ENCODE data around the gene CAMK1.
A peak's percentile ranks its signal among the peaks of the same experiment; 100 is the strongest.

Gene CAMK1

GRCh38 chr3:9791790-9792404 is 22.1 kb upstream of the CAMK1 start:
- H3K4me3 ChIP-seq (ENCODE audit: low read length) = peak overlapping the region; percentile 99
- no peaks in the 10 kb centered on the region for H3K27me3 ChIP-seq (ENCODE audit: control insufficient read depth, insufficient read depth, low read length)
- peaks cover 43% of the 10 kb centered on the region for H3K36me3 ChIP-seq (ENCODE audit: insufficient read depth, low read length)
- H3K4me1 ChIP-seq (ENCODE audit: control insufficient read depth, insufficient read depth, low read length) = peaks cover 15% of the 10 kb centered on the region
- peak overlapping the region; percentile 97 for H3K4me2 ChIP-seq (ENCODE audit: low read length)
- H3K9ac ChIP-seq (ENCODE audit: low read depth, low read length) = peak overlapping the region; percentile 98
- H3K9me3 ChIP-seq (replicated peaks; ENCODE audit: low read length) = no peaks in the 10 kb centered on the region

DNA sequence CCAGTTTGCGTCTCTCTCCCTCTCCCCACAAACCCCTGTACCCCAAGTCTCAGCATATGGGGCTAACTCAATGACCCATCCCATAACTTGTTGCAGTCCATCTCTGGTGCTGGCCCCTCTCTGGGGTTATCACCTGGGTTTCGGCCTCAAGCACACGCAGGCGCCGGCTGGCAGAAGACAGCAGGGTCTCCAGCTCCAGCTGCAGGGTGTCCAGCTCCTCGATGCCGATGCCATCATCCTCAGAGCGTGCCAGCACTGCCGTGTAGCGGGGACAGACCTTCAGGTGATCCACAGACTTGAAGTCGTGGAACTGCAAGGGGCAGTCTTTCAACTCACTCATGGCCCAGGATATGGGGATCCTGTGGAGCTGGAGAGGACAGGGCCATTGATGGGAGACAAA is 21.4 kb upstream of the CAMK1 start:
- Histone ChIP-seq H3K9me3 (replicated peaks; ENCODE audit: low read length) (no peaks in the 10 kb centered on the region), H3K4me1 (ENCODE audit: control insufficient read depth, insufficient read depth, low read length) (peaks cover 15% of the 10 kb centered on the region), H3K36me3 (ENCODE audit: insufficient read depth, low read length) (peaks cover 49% of the 10 kb centered on the region), H3K4me2 (ENCODE audit: low read length) (peak overlapping the region; percentile 97), H3K27me3 (ENCODE audit: control insufficient read depth, insufficient read depth, low read length) (no peaks in the 10 kb centered on the region), H3K4me3 (ENCODE audit: low read length) (peak overlapping the region; percentile 99), H3K9ac (ENCODE audit: low read depth, low read length) (peak overlapping the region; percentile 98)

DNA sequence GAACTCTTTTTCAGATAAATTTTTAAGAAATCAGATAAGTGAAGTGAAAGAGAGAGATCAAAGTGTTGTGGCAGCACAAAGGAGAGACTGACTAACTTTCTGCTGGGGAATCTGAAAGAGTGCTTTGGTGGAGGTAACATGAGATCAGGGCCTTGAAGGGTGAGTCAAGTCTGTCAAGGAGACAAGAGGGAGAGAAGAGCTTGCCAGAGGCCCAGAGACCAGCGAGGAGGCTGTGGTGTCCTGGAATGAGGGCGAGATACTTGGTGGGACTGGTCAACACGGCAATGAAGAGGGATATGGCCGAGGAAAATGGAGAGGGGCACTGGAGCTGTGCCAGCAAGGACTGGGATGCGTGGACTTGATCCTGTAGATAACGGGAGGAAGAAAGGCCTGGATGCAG is 18.0 kb upstream of the CAMK1 start:
- Histone ChIP-seq H3K36me3 (ENCODE audit: insufficient read depth, low read length) (peaks cover 49% of the 10 kb centered on the region), H3K27me3 (ENCODE audit: control insufficient read depth, insufficient read depth, low read length) (no peaks in the 10 kb centered on the region), H3K4me1 (ENCODE audit: control insufficient read depth, insufficient read depth, low read length) (peaks cover 15% of the 10 kb centered on the region), H3K9me3 (replicated peaks; ENCODE audit: low read length) (no peaks in the 10 kb centered on the region), H3K4me2 (ENCODE audit: low read length) (no peak overlapping the region), H3K4me3 (ENCODE audit: low read length) (no peak overlapping the region), H3K9ac (ENCODE audit: low read depth, low read length) (no peak overlapping the region)

DNA sequence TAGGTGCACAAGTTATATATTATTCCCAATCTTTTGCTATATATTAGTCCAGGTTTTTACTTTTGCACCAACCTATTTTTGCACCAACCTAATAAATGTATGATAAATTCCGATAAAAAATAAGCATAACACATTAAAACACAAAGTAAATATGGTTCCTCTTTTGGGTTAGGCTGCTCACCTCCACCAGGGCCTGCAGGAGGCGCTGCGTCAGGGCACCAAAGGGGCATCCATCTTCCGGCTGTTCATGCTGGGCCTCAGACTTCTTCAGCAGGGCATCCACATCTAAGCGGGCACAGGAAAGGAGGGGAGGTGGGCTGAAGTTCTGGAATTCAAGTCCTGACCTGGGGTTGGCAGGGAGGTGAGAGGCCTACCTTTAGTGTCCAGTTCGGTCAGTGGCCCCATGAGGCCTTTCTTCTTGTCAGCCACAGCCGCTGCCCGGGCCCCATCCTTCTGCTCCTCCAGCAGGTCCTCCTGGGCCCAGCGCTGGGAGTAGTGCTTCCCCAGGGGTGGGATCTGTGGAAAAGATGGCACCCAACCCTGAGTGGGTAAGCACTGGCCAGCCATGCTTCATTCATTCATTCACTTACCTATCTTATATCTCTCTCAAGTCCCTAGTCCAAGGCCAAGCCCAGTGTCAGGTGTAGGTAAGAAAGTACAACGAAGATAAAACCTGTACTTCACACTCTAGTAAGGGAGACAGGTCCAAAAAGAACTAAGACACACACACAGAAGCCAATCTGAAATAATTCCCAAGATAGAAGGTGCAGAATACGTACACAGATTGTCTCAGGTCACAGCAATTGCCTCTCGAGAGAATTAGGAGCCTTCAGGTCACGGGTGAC is 17.3 kb upstream of the CAMK1 start:
- peaks cover 14% of the 10 kb centered on the region for H3K4me1 ChIP-seq (ENCODE audit: control insufficient read depth, insufficient read depth, low read length)
- H3K9ac ChIP-seq (ENCODE audit: low read depth, low read length) = no peak overlapping the region
- H3K9me3 ChIP-seq (replicated peaks; ENCODE audit: low read length) = no peaks in the 10 kb centered on the region
- no peak overlapping the region for H3K4me2 ChIP-seq (ENCODE audit: low read length)
- peaks cover 49% of the 10 kb centered on the region for H3K36me3 ChIP-seq (ENCODE audit: insufficient read depth, low read length)
- H3K27me3 ChIP-seq (ENCODE audit: control insufficient read depth, insufficient read depth, low read length) = no peaks in the 10 kb centered on the region
- no peak overlapping the region for H3K4me3 ChIP-seq (ENCODE audit: low read length)

- Histone ChIP-seq H3K36me3 (ENCODE audit: insufficient read depth, low read length) (peaks cover 49% of the 10 kb centered on the region), H3K4me1 (ENCODE audit: control insufficient read depth, insufficient read depth, low read length) (peaks cover 6% of the 10 kb centered on the region), H3K9me3 (replicated peaks; ENCODE audit: low read length) (no peaks in the 10 kb centered on the region), H3K4me2 (ENCODE audit: low read length) (no peak overlapping the region), H3K4me3 (ENCODE audit: low read length) (no peak overlapping the region), H3K27me3 (ENCODE audit: control insufficient read depth, insufficient read depth, low read length) (no peaks in the 10 kb centered on the region), H3K9ac (ENCODE audit: low read depth, low read length) (no peak overlapping the region)
Measured at GRCh38 chr3:9786209-9786739, 16.5 kb upstream of the CAMK1 start.

DNA sequence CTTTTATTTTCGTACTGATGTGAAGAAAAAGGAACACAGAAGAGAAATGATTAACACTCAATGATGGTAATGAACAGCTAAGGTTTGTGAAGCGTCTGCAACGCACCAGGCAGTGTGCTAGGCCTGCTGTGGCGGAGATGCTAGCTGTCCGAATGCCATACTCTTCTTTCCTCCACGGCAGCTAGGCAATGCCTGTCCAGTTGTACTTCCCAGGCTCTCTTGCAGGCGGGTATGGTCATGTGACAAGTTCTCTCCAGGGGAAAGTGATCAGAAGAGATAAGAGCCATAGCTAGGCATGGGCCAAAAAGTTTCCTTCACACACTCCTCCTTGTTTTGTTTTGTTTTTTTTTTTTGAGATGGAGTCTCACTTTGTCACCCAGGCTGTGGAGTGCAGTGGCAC is 15.9 kb upstream of the CAMK1 start:
- Histone ChIP-seq H3K4me3 (ENCODE audit: low read length) (no peak overlapping the region), H3K4me2 (ENCODE audit: low read length) (no peak overlapping the region), H3K4me1 (ENCODE audit: control insufficient read depth, insufficient read depth, low read length) (no peaks in the 10 kb centered on the region), H3K36me3 (ENCODE audit: insufficient read depth, low read length) (peaks cover 53% of the 10 kb centered on the region), H3K9me3 (replicated peaks; ENCODE audit: low read length) (no peaks in the 10 kb centered on the region), H3K27me3 (ENCODE audit: control insufficient read depth, insufficient read depth, low read length) (no peaks in the 10 kb centered on the region), H3K9ac (ENCODE audit: low read depth, low read length) (no peak overlapping the region)

DNA sequence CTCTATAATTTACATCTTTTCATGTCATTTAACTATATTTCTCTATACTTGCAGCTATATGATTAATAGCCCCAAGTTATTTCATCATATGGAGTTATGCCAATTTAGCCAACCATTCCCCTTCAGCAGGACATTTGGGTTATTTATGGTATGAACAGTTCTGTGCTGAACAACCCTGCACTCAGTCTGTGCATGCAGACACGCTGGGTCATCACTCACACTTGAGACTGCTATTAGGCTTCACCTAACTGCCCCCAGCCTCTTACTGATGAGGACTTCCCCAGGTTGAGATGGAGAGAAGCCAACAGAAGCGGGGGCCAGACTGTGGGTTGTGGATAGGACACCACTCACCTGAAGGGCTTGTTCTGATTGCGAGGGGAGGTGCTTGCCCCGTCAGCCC is 15.2 kb upstream of the CAMK1 start:
- Histone ChIP-seq H3K9ac (ENCODE audit: low read depth, low read length) (no peak overlapping the region), H3K4me2 (ENCODE audit: low read length) (no peak overlapping the region), H3K36me3 (ENCODE audit: insufficient read depth, low read length) (peaks cover 54% of the 10 kb centered on the region), H3K27me3 (ENCODE audit: control insufficient read depth, insufficient read depth, low read length) (no peaks in the 10 kb centered on the region), H3K9me3 (replicated peaks; ENCODE audit: low read length) (no peaks in the 10 kb centered on the region), H3K4me3 (ENCODE audit: low read length) (no peak overlapping the region), H3K4me1 (ENCODE audit: control insufficient read depth, insufficient read depth, low read length) (no peaks in the 10 kb centered on the region)

DNA sequence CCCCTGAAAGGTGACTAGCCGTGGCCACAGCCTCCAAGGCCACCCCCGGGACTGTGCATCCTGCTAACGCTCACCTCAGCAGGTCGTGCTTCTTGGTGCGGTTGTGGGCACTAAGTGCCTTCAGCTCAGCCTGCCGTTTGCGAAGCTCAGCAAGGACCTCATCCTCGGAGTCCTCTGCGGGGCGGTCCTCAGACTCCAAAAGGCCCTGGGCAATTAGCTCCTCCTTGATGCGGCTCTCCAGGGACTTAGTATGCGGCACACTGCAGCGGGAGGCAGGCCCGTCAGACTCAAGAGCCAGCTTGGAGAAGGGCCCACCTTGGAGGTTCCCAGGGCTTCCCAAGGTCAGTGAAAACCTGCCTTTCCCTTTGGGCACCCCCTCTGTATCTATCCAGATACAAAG is 14.2 kb upstream of the CAMK1 start:
- Histone ChIP-seq H3K9me3 (replicated peaks; ENCODE audit: low read length) (no peaks in the 10 kb centered on the region), H3K4me1 (ENCODE audit: control insufficient read depth, insufficient read depth, low read length) (peaks cover 2% of the 10 kb centered on the region), H3K36me3 (ENCODE audit: insufficient read depth, low read length) (peaks cover 50% of the 10 kb centered on the region), H3K4me2 (ENCODE audit: low read length) (no peak overlapping the region), H3K9ac (ENCODE audit: low read depth, low read length) (no peak overlapping the region), H3K4me3 (ENCODE audit: low read length) (no peak overlapping the region), H3K27me3 (ENCODE audit: control insufficient read depth, insufficient read depth, low read length) (no peaks in the 10 kb centered on the region)

DNA sequence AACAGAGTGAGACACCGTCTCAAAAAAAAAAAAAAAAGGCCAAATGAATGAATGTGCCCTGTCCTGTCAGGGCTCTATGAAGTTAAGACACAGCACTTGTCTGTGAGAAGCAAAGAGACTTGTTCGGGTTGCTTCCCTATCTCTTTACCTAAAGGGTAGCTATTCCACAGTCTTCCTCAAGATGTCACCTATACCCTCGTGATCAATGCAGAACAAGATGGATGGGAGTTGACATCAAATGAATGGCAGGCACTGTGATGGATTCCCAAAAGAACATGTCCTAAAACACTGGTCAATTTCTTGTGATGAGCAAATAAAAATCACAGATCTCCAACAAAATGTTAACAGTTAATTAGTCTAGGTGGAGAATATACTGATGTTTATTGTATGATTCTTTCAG is 13.0 kb upstream of the CAMK1 start:
- H3K9me3 ChIP-seq (replicated peaks; ENCODE audit: low read length) = no peaks in the 10 kb centered on the region
- H3K9ac ChIP-seq (ENCODE audit: low read depth, low read length) = no peak overlapping the region
- peaks cover 48% of the 10 kb centered on the region for H3K36me3 ChIP-seq (ENCODE audit: insufficient read depth, low read length)
- no peak overlapping the region for H3K4me2 ChIP-seq (ENCODE audit: low read length)
- no peaks in the 10 kb centered on the region for H3K27me3 ChIP-seq (ENCODE audit: control insufficient read depth, insufficient read depth, low read length)
- no peak overlapping the region for H3K4me3 ChIP-seq (ENCODE audit: low read length)
- peaks cover 14% of the 10 kb centered on the region for H3K4me1 ChIP-seq (ENCODE audit: control insufficient read depth, insufficient read depth, low read length)

DNA sequence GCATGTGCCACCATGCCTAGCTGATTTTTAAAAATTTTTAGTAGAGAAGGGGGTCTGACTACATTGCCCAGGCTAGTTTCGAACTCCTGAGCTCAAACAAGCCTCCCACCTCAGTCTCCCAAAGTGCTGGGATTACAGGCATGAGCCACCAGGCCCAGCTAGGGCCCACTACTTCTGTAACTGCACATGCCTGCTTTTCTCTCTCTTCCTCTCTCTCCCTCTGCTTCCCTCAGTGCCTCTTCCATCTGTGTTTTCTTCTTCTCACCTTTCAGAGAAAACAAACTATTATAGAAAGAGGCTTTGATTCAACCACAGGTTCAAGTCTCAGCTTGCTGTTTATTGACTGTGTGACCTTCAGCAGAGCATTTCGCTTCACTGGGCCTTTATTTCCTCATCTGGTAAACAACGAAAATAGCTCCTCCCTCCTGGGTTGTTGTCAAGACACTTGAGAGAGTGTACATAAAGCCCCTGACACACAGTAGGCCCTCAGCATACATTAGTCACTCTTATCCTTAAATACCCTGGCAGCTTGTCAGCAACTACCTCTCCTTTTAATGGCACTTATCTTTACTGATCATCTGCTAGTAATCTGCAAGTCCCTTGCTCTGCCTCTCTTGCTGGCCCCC is 12.3 kb upstream of the CAMK1 start:
- H3K4me3 ChIP-seq (ENCODE audit: low read length) = no peak overlapping the region
- H3K4me2 ChIP-seq (ENCODE audit: low read length) = no peak overlapping the region
- H3K9me3 ChIP-seq (replicated peaks; ENCODE audit: low read length) = no peaks in the 10 kb centered on the region
- H3K27me3 ChIP-seq (ENCODE audit: control insufficient read depth, insufficient read depth, low read length) = no peaks in the 10 kb centered on the region
- H3K4me1 ChIP-seq (ENCODE audit: control insufficient read depth, insufficient read depth, low read length) = peaks cover 18% of the 10 kb centered on the region
- H3K36me3 ChIP-seq (ENCODE audit: insufficient read depth, low read length) = peaks cover 41% of the 10 kb centered on the region
- H3K9ac ChIP-seq (ENCODE audit: low read depth, low read length) = no peak overlapping the region

- Histone ChIP-seq H3K9ac (ENCODE audit: low read depth, low read length) (no peak overlapping the region), H3K4me3 (ENCODE audit: low read length) (no peak overlapping the region), H3K36me3 (ENCODE audit: insufficient read depth, low read length) (peaks cover 36% of the 10 kb centered on the region), H3K4me1 (ENCODE audit: control insufficient read depth, insufficient read depth, low read length) (peaks cover 18% of the 10 kb centered on the region), H3K4me2 (ENCODE audit: low read length) (no peak overlapping the region), H3K9me3 (replicated peaks; ENCODE audit: low read length) (no peaks in the 10 kb centered on the region), H3K27me3 (ENCODE audit: control insufficient read depth, insufficient read depth, low read length) (no peaks in the 10 kb centered on the region)
Measured at GRCh38 chr3:9781551-9781950, 11.8 kb upstream of the CAMK1 start.
